Measurements from ENCODE around the gene TSC1.

GRCh38 chr9:132919614-132920268 is 24.7 kb downstream of the TSC1 start:
- no peak for TF ChIP-seq EZH2 (IDR thresholded peaks at IDR 0.05; ENCODE audit: insufficient read depth, poor library complexity, severe bottlenecking)
- TF ChIP-seq EZH2phosphoT487 (IDR thresholded peaks at IDR 0.05; ENCODE audit: insufficient read depth, low read depth) = no peak

Data from GM23248 (cell line).